Measurements from ENCODE around the gene ARHGAP12. TPM values are rescaled to one million over a fixed set of nuclear protein-coding genes. Genes with fewer than 3 reads are reported as not detected.

Gene ARHGAP12
- total RNA-seq, 1 experiment from 2014 or later: 51.9 TPM

DNA sequence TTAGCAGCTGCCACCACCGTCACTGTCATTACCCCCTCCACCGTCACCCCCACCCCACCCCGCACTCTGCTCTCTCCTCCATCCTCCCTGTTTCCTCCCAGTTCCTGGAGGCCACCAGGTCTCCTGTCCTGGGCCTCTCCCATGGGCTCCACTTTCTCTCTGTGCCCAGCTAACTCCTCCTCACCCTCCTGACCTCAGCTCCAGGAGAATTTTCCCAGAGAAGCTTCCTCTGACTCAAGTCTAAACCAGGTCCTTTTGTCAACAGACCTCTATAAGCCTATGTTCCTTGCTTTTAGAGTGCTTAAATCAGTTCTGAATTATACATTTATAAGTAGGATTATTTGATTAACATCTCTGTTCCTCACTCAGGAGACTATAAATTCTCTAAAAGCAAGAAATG is 150.0 kb downstream of the ARHGAP12 start:
- Histone ChIP-seq H3K27me3 (ENCODE audit: insufficient read depth, low read depth) (no peaks in the 10 kb centered on the region), H3K9me3 (ENCODE audit: insufficient read depth, low read depth) (no peaks in the 10 kb centered on the region), H3K4me1 (replicated peaks; ENCODE audit: insufficient read depth) (no peaks in the 10 kb centered on the region), H3F3A (ENCODE audit: insufficient read depth, low read depth) (no peaks in the 10 kb centered on the region), H3K4me2 (no peak overlapping the region), H3K36me3 (ENCODE audit: low read depth) (no peaks in the 10 kb centered on the region), H4K20me1 (ENCODE audit: insufficient read depth) (no peaks in the 10 kb centered on the region), H2AFZ (no peak overlapping the region), H3K4me3 (no peak overlapping the region), H3K79me2 (ENCODE audit: low read depth) (no peaks in the 10 kb centered on the region), H3K9me2 (ENCODE audit: insufficient read depth) (no peaks in the 10 kb centered on the region), H3K27ac (no peak overlapping the region)
- no peak for DNase-seq
- TF ChIP-seq, protein P1, sequence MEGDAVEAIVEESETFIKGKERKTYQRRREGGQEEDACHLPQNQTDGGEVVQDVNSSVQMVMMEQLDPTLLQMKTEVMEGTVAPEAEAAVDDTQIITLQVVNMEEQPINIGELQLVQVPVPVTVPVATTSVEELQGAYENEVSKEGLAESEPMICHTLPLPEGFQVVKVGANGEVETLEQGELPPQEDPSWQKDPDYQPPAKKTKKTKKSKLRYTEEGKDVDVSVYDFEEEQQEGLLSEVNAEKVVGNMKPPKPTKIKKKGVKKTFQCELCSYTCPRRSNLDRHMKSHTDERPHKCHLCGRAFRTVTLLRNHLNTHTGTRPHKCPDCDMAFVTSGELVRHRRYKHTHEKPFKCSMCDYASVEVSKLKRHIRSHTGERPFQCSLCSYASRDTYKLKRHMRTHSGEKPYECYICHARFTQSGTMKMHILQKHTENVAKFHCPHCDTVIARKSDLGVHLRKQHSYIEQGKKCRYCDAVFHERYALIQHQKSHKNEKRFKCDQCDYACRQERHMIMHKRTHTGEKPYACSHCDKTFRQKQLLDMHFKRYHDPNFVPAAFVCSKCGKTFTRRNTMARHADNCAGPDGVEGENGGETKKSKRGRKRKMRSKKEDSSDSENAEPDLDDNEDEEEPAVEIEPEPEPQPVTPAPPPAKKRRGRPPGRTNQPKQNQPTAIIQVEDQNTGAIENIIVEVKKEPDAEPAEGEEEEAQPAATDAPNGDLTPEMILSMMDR (conservative IDR thresholded peaks at IDR 0.05): no peak
- no peak for TF ChIP-seq EZH2 (IDR thresholded peaks at IDR 0.05; ENCODE audit: low read depth)
- intact Hi-C loops (cut with micrococcal nuclease; ENCODE audit: unreplicated experiment): no loop called here
- POLR2A ChIA-PET (ENCODE audit: unreplicated experiment): no interaction called here
- BruUV-seq (replicated peaks): no TSS peak
- CTCF ChIA-PET: no interaction called here

DNA sequence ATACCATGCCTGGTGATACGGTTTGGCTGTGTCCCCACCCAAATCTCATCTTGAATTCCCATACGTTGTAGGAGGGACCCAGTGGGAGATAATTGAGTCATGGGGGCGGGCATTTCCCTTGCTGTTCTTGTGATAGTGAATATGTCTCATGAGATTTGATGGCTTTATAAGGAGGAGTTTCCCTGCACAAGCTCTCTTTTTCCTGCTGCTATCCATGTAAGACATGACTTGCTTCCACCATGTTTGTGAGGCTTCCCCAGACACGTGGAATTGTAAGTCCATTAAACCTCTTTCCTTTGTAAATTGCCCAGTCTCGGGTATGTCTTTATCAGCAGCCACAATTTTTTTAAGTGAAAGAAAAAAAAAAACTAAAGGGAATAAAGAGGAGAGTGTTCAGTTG is 152.5 kb downstream of the ARHGAP12 start:
- intact Hi-C loops (cut with micrococcal nuclease; ENCODE audit: unreplicated experiment): no loop called here
- BruUV-seq (replicated peaks): no TSS peak
- TF ChIP-seq EZH2 (IDR thresholded peaks at IDR 0.05; ENCODE audit: low read depth): no peak
- TF ChIP-seq, protein P1 (conservative IDR thresholded peaks at IDR 0.05): no peak
- H3K4me3 ChIP-seq: no peak overlapping the region
- H2AFZ ChIP-seq: no peak overlapping the region
- no peak overlapping the region for H3K4me2 ChIP-seq
- H4K20me1 ChIP-seq (ENCODE audit: insufficient read depth): no peaks in the 10 kb centered on the region
- no peaks in the 10 kb centered on the region for H3K9me2 ChIP-seq (ENCODE audit: insufficient read depth)
- H3K36me3 ChIP-seq (ENCODE audit: low read depth): no peaks in the 10 kb centered on the region
- H3K9me3 ChIP-seq (ENCODE audit: insufficient read depth, low read depth): no peaks in the 10 kb centered on the region
- H3K27me3 ChIP-seq (ENCODE audit: insufficient read depth, low read depth): no peaks in the 10 kb centered on the region
- H3K27ac ChIP-seq: no peak overlapping the region
- no peaks in the 10 kb centered on the region for H3K79me2 ChIP-seq (ENCODE audit: low read depth)
- no peaks in the 10 kb centered on the region for H3K4me1 ChIP-seq (replicated peaks; ENCODE audit: insufficient read depth)
- no peak for DNase-seq
- ChIA-PET CTCF (no interaction called here), POLR2A (ENCODE audit: unreplicated experiment) (no interaction called here)
- H3F3A ChIP-seq (ENCODE audit: insufficient read depth, low read depth): no peaks in the 10 kb centered on the region

DNA sequence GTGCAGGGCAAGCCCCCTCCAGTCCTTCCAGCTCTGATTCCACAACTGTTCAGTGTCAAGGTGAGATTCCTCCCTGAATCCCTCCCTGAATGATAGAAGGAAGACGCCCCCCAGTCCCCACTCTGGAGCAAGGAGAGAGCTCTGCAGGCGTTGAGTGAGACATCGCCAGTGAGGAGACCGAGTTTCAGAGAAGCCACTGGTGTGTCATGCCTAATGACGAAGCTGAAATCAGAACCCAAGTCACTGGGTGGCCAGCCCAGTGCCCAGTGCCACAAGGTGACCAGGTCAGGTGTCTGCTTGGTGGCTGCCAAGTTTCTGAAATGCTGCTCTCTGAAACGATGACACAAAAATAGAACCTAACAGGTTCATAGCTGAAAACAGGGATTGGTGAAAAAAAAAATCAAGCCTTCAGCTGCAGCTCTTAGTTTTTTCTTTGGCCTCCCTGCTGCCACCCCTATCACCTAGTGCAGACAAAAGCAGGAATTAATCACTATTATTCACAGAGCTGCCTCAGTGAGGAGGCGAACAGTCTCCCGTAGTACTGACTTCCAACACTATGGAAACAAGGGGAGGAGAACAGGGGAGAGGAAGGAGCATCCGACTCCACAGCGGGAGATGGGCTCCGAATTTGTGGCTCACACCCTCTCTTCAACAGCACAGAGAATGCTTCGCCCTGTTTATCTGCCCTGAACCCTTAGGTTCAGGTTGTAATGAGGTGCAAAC is 153.5 kb downstream of the ARHGAP12 start:
- no peaks in the 10 kb centered on the region for H3K27me3 ChIP-seq (ENCODE audit: insufficient read depth, low read depth)
- H2AFZ ChIP-seq: no peak overlapping the region
- ChIA-PET POLR2A (ENCODE audit: unreplicated experiment) (no interaction called here), CTCF (no interaction called here)
- H3K9me3 ChIP-seq (ENCODE audit: insufficient read depth, low read depth): no peaks in the 10 kb centered on the region
- no peak for TF ChIP-seq EZH2 (IDR thresholded peaks at IDR 0.05; ENCODE audit: low read depth)
- TF ChIP-seq, protein P1 (conservative IDR thresholded peaks at IDR 0.05): no peak
- H4K20me1 ChIP-seq (ENCODE audit: insufficient read depth): no peaks in the 10 kb centered on the region
- intact Hi-C loops (cut with micrococcal nuclease; ENCODE audit: unreplicated experiment): no loop called here
- H3K36me3 ChIP-seq (ENCODE audit: low read depth): no peaks in the 10 kb centered on the region
- no peaks in the 10 kb centered on the region for H3K4me1 ChIP-seq (replicated peaks; ENCODE audit: insufficient read depth)
- no peak overlapping the region for H3K4me2 ChIP-seq
- no peaks in the 10 kb centered on the region for H3F3A ChIP-seq (ENCODE audit: insufficient read depth, low read depth)
- DNase-seq: no peak
- H3K9me2 ChIP-seq (ENCODE audit: insufficient read depth): no peaks in the 10 kb centered on the region
- no peak overlapping the region for H3K4me3 ChIP-seq
- no TSS peak for BruUV-seq (replicated peaks)
- H3K27ac ChIP-seq: no peak overlapping the region
- no peaks in the 10 kb centered on the region for H3K79me2 ChIP-seq (ENCODE audit: low read depth)
